B cell (primary cell): ENCODE measurements around the gene LAMA3. TPM values are rescaled to one million over a fixed set of nuclear protein-coding genes. Genes with fewer than 3 reads are reported as not detected.

ENCODE experiments used
- ATAC-seq: fragments of 200-7000 bp; cut with Tn5 transposase; one replicate; pipeline ENCODE4 v1.10.0; 2021; ENCODE audit warnings: low read depth, mild to moderate bottlenecking, moderate number of reproducible peaks, moderate library complexity
- CTCF ChIA-PET: fragments of 350-600 bp; sonication (Branson Sonifier 250); formaldehyde crosslinking; loops from one replicate; lab custom pipeline; 2021; ENCODE audit warnings: antibody characterized with exemption, inconsistent platforms; lab: Charles Lee
- POLR2A ChIA-PET: fragments of 350-600 bp; sonication (Branson Sonifier 250); formaldehyde crosslinking; loops from one replicate; lab custom pipeline; 2021; ENCODE audit warnings: antibody characterized with exemption; lab: Charles Lee
- DNase-seq: peaks from one replicate; pipeline ENCODE4 v3.0.0; 2013
- H2AFZ ChIP-seq: 2 replicates; pipeline ENCODE4 v1.6.1; 2012; ENCODE audit warnings: mild to moderate bottlenecking, low read depth, low read length; ENCODE audit not compliant: insufficient read depth, poor library complexity, severe bottlenecking
- H3K27ac ChIP-seq, 2 donors: 1 replicate in 1 of 2; 2 replicates in 1 of 2; pipeline ENCODE4 v1.5.1; 2012 to 2013; ENCODE audit warnings: low read length in 2 of 2, mild to moderate bottlenecking in 2 of 2, moderate library complexity in 1 of 2
- H3K27me3 ChIP-seq, 4 experiments: fragments of 200-600 bp in 1 of 4; sonication (generic) in 1 of 4; replicated peaks in 1 of 4; 1 replicate in 2 of 4; 2 replicates in 2 of 4; pipeline versions ENCODE4 v1.6.1 to v1.7.0; 2013 to 2016; ENCODE audit warnings: low read length in 3 of 4, mild to moderate bottlenecking in 2 of 4, mixed read lengths in 1 of 4, moderate library complexity in 1 of 4; ENCODE audit not compliant: insufficient read depth in 4 of 4, control insufficient read depth in 3 of 4; ENCODE audit errors: control extremely low read depth in 1 of 4
- H3K36me3 ChIP-seq, 2 experiments: replicated peaks in 1 of 2; 1 replicate in 1 of 2; 2 replicates in 1 of 2; pipeline versions ENCODE4 v1.6.1 to v1.7.1; 2013; ENCODE audit warnings: low read length in 1 of 2; ENCODE audit not compliant: insufficient read depth in 2 of 2, control insufficient read depth in 1 of 2; ENCODE audit errors: control extremely low read depth in 1 of 2, extremely low read depth in 1 of 2
- H3K4me1 ChIP-seq, 2 donors: fragments of 200-600 bp in 1 of 2; sonication (generic) in 1 of 2; 1 replicate in 1 of 2; 2 replicates in 1 of 2; pipeline versions ENCODE4 v1.5.1 to v1.6.1; 2013 to 2017; ENCODE audit warnings: low read length in 2 of 2; ENCODE audit not compliant: control insufficient read depth in 2 of 2, insufficient read depth in 2 of 2
- H3K4me2 ChIP-seq: replicated peaks from 2 replicates; pipeline ENCODE3; 2012; ENCODE audit warnings: mild to moderate bottlenecking, low read depth, low read length; ENCODE audit not compliant: poor library complexity, severe bottlenecking
- H3K4me3 ChIP-seq, 5 experiments: fragments of 200-600 bp in 1 of 5; sonication (generic) in 1 of 5; 1 replicate in 3 of 5; 2 replicates in 2 of 5; pipeline versions ENCODE4 v1.5.1 to v1.7.0; 2011 to 2016; ENCODE audit warnings: low read length in 4 of 5, mild to moderate bottlenecking in 4 of 5, low read depth in 2 of 5, control low read depth in 1 of 5, moderate library complexity in 1 of 5; ENCODE audit not compliant: insufficient read depth in 1 of 5; ENCODE audit errors: control extremely low read depth in 1 of 5, extremely low read depth in 1 of 5
- H3K79me2 ChIP-seq: fragments of 200-600 bp; sonication (generic); one replicate; pipeline ENCODE4 v1.6.0; 2016; ENCODE audit warnings: low read length; ENCODE audit not compliant: control insufficient read depth, insufficient read depth
- H3K9ac ChIP-seq: fragments of 200-600 bp; sonication (generic); 2 replicates; pipeline ENCODE4 v1.6.1; 2017; ENCODE audit warnings: mild to moderate bottlenecking, low read length, moderate library complexity
- H3K9me3 ChIP-seq, 3 donors: one replicate each; pipeline versions ENCODE4 v1.6.1 to v1.7.1; 2013; ENCODE audit warnings: low read length in 2 of 3; ENCODE audit not compliant: control insufficient read depth in 2 of 3, insufficient read depth in 1 of 3; ENCODE audit errors: control extremely low read depth in 1 of 3
- H4K20me1 ChIP-seq: 2 replicates; pipeline ENCODE4 v1.6.0; 2012; ENCODE audit warnings: mild to moderate bottlenecking, low read length; ENCODE audit not compliant: insufficient read depth, control insufficient read depth, poor library complexity, severe bottlenecking
- H3K27ac Mint-ChIP-seq: one replicate; pipeline ENCODE4 v1.8.0; 2021; ENCODE audit warnings: mixed read lengths
- H3K27me3 Mint-ChIP-seq: one replicate; pipeline ENCODE4 v1.8.0; 2021; ENCODE audit warnings: mixed read lengths
- H3K4me1 Mint-ChIP-seq: one replicate; pipeline ENCODE4 v1.8.0; 2021; ENCODE audit warnings: mixed read lengths
- H3K4me3 Mint-ChIP-seq: one replicate; pipeline ENCODE4 v1.8.0; 2021; ENCODE audit warnings: mixed read lengths
- H3K9me3 Mint-ChIP-seq: one replicate; pipeline ENCODE4 v1.8.0; 2022; ENCODE audit warnings: mixed read lengths; ENCODE audit not compliant: insufficient read depth
- CTCF ChIP-seq: fragments of 200-600 bp; IDR thresholded peaks from one replicate; pipeline ENCODE4 v1.8.0; 2022; ENCODE audit warnings: antibody characterized with exemption, mild to moderate bottlenecking
- EZH2 ChIP-seq: IDR thresholded peaks from 2 replicates; pipeline ENCODE4 v1.6.1; 2012; ENCODE audit warnings: borderline replicate concordance, low read depth, mild to moderate bottlenecking, moderate library complexity, low read length; ENCODE audit not compliant: insufficient read depth, poor library complexity, severe bottlenecking
- WGBS: methylation state at CpG from one replicate; pipeline ENCODE4 v1.1.5; 2013; ENCODE audit warnings: missing lambda C conversion rate; ENCODE audit not compliant: insufficient coverage; 5-methylcytosine and 5-hydroxymethylcytosine counted together
- intact Hi-C: fragments of 100-400 bp; cut with micrococcal nuclease; formaldehyde crosslinking; loops from one replicate; pipeline ENCODE4 v1.10.0; 2022
- polyA plus RNA-seq: library from polyadenylated mRNA; depleted of rRNA; stranded (reverse); fragments of >200 nt; gene quantifications from 2 replicates; pipeline ENCODE4 v1.2.3, GENCODE V29; 2012
- total RNA-seq, 2 donors: library from RNA; stranded (reverse); fragments of 120-200 nt in 1 of 2; gene quantifications; 1 replicate in 1 of 2; 2 replicates in 1 of 2; pipeline versions ENCODE4 v1.2.3 to v1.2.4, GENCODE V29; 2013 to 2022

Gene LAMA3
- total and polyA plus RNA-seq, 2 donors (not counting 1 experiment from before 2014, with no cell fraction given), result 0.03 to 0.32 TPM

- H3K4me1 Mint-ChIP-seq, result peaks cover 7% of the 10 kb centered on the region
- intact Hi-C loops, result no loop called here
Measured at GRCh38 chr18:23992089-23992940, 303.1 kb downstream of the LAMA3 start.

More at GRCh38 chr18:23992089-23992940, 303.1 kb downstream of the LAMA3 start:
- Histone ChIP-seq H3K79me2 (no peaks in the 10 kb centered on the region), H3K27ac (no peak overlapping the region), H3K4me2 (no peak overlapping the region), H3K4me1 (peaks cover 5% of the 10 kb centered on the region in 2 donors), H3K9me3 (no peaks in the 10 kb centered on the region), H4K20me1 (no peaks in the 10 kb centered on the region), H3K36me3 (no peaks in the 10 kb centered on the region), H3K4me3 (no peak overlapping the region), H3K27me3 (peaks cover 0 to 2% (median 0%) of the 10 kb centered on the region in 4 experiments), H3K9ac (no peak overlapping the region), H2AFZ (no peak overlapping the region)
- ChIA-PET POLR2A (interaction anchor here (1.6 kb wide), 1 partner anchor 11 kb away, joined by 4 read pairs; no protein-coding TSS in a partner anchor), CTCF (no interaction called here)
- DNase-seq (no peak), ATAC-seq (no peak)
- no peak for TF ChIP-seq CTCF
- TF ChIP-seq EZH2, result no peak
- Mint-ChIP-seq H3K27me3 (no peaks in the 10 kb centered on the region), H3K27ac (no peak overlapping the region), H3K9me3 (no peaks in the 10 kb centered on the region), H3K4me3 (no peak overlapping the region)
- 89% methylated on average over 3 of the region's 7 CpGs for WGBS
